H1 (cell line): ENCODE results near the gene ERC1. TPM values are rescaled to one million over a fixed set of nuclear protein-coding genes. Genes with fewer than 3 reads are reported as not detected.

Experiments
- ASH2L ChIP-seq: fragments of 200-600, 300-600 bp; sonication (generic); IDR thresholded peaks from one replicate; pipeline ENCODE4 v1.7.1; 2017; ENCODE audit warnings: low read length
- CREB1 ChIP-seq: IDR thresholded peaks from 2 replicates; pipeline ENCODE4 v1.6.1; 2012; ENCODE audit warnings: inconsistent platforms
- HDAC2 ChIP-seq, 2 experiments: fragments of 300-600 bp in 1 of 2; sonication (generic) in 1 of 2; IDR thresholded peaks; 2 replicates each; pipeline ENCODE4 v1.6.1; 2011 to 2012; ENCODE audit warnings: low read depth in 2 of 2, low read length in 2 of 2, mild to moderate bottlenecking in 2 of 2, moderate library complexity in 2 of 2, borderline replicate concordance in 1 of 2, inconsistent platforms in 1 of 2
- MAFK ChIP-seq: IDR thresholded peaks from 2 replicates; pipeline ENCODE4 v1.6.1; 2012; ENCODE audit warnings: low read depth, mild to moderate bottlenecking, improper control_type of control experiment, low read length
- polyA plus RNA-seq, 7 experiments: library from polyadenylated mRNA; depleted of rRNA in 3 of 7; stranded (reverse) in 5 of 7; unstranded in 2 of 7; fragments of >200 nt in 5 of 7; fragments of 200-250 nt in 2 of 7; gene quantifications; 1 replicate in 5 of 7; 2 replicates in 1 of 7; 4 replicates in 1 of 7; pipeline versions ENCODE4 v1.2.1 to v1.2.3, GENCODE V29; 2011 to 2013; ENCODE audit warnings: missing spikeins in 2 of 7, mixed read lengths in 2 of 7
- total RNA-seq: library from RNA; stranded (reverse); fragmentation: NEBNext Ultra II Directional; extraction: Animal tissue kit (Norgen Biotek cat#: 25700); gene quantifications from 2 replicates; pipeline ENCODE4 v1.2.1, GENCODE V29; 2021

ERC1 gene
- total and polyA plus RNA-seq, 2 of the 8 experiments (the other 6 are each of a cell fraction or from before 2014, with no cell fraction given), result 7.8 to 45.7 TPM

- TF ChIP-seq CREB1 (no peak), ASH2L (no peak), HDAC2 (IDR thresholded peaks at IDR 0.05; ENCODE audit: borderline replicate concordance in 1 of 2, low read depth in 2 of 2, low read length in 2 of 2) (no peak), MAFK (no peak)
These were observed 365.3 kb downstream of the ERC1 start (continued) for GRCh38 chr12:1356285-1356684.
